ENCODE measurements around the gene KDM6A.
"Not testable (repeated sequence)": the region's sequence is repeated elsewhere in the genome, so short reads cannot be mapped to it uniquely, and the experiment has no call there.

Gene KDM6A

DNA sequence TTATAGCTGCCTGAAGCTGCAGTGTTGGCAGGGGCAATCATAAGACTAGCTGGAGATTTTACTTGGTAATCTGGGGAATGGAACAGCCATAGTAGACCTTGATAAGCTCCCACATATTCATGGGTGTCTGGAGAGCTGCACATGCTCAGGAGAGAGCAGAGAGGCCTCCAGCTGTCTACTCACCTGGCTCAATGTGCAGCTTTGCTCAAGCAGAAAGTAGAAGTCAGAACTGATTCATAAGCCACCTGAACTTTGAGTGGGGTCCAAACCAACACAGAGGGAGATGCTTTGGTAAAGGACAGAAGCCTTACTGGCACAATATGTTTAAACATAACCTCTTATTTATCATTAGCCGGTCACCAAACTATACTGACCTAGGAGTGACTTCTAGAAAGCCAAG is 54.4 kb downstream of the KDM6A start:
- DNase-seq (ENCODE audit: low read depth): no peak

DNA sequence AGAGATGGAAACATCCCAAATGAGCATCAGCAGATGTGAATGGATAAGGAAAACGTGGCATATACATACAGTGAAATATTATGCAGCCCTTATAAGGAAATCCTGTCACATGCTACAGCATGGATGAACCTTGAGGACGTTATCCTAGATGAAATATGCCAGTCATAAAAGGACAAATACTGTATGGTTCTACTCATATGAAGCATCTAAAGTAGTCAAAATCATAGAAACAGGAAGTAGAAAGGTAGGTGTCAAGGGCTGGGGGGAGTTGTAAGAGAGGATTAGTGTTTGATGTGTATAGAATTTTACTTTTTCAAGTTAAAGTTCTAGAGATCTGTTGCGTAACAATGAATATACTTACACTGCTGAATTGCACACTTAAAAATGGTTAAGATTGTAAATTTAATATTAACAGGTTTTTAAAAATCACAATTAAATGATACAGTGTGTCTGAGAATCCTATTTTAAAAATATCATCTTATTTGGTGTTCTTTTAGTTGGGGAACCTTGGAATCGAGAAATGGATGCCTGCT is 58.5 kb downstream of the KDM6A start:
- no peak for DNase-seq (ENCODE audit: low read depth)

DNA sequence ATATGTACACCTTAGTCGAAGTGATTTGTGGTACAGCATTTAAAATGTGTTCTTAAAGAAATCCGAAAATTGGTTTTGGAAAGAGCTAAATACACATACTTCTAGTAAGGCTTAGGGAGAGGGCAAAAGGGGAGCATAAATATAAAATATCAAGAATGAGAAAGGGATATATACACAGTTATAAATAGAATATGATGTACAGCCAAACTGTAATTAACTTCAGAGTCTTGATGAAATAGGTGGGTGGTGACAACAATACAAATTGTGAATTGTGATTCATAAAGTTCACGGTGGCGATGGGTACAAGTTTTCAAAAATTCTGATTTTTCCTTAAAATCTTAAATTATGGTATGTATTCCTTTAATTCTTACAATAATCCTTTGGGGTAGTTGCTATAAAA is 62.2 kb downstream of the KDM6A start:
- DNase-seq (ENCODE audit: low read depth): no peak

DNA sequence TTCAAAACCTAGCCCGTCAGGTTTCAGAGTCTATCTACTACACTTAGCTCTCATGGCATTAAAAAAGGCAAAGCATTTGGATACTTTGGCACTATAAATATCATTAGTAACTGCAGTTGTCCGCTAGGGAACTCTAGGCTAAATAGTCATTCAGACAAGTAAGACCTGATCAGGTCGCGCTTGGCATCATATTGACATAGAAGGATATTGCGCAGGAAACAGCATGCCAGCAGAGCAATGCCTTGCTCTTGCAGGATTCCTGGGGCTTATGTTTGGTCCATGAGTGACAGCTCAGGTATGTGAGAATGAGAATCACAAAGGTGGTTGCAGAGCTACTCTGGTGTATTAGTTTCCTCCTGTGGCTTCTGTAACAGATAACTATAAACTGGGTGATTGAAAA is 62.7 kb downstream of the KDM6A start:
- no peak for DNase-seq (ENCODE audit: low read depth)

DNA sequence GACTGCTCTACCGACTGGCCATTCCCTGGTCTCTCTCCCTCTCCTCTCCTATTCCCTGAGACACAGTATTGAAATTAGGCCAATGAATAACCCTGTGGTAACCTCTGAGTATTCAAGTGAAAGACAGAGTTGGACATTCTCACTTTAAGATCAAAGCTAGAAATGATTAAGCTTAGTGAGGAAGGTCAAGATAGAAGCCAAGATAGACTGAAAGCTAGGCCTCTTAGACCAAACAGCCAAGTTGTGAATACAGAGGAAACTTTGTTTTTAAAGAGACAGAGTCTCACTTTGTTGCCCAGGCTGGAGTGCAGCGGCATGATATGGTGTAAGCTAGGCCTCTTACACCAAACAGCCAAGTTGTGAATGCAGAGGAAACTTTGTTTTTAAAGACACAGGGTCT is 64.6 kb downstream of the KDM6A start:
- DNase-seq (ENCODE audit: low read depth): no peak

DNA sequence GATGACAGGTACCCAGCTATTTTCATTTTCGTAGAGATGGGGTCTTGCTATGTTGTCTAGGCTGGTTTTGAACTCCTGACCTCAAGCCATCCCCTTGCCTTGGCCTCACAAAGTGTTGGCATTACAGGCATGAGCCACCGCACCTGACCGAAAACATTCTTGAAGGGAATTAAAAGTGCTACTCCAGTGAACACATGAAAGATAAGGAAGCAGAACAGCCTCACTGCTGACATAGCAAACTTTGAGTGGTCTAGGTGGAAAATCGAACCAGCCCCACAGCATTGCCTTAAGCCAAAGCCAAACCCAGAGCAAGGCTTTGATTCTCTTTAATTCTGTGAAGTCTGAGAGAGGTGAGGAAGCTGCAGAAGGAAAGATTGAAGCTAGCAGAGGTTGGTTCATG is 65.1 kb downstream of the KDM6A start:
- DNase-seq (ENCODE audit: low read depth): no peak

DNA sequence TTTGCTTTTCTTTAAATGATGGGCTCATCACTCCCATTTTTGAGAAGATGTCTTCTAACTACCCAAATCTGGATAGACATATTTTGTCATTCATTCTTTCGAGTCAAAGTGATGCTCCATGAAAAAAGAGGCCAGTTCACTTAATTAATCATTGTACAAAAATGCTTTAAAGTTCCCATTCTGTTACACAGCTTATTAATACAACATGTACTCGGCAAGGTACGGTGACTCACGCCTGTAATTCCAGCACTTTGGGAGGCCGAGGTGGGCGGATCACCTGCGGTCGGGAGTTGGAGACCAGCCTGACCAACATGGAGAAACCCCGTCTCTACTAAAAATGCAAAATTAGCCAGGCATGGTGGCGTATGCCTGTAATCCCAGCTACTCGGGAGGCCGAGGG is 67.6 kb downstream of the KDM6A start:
- not testable (repeated sequence) for DNase-seq (ENCODE audit: low read depth)

DNA sequence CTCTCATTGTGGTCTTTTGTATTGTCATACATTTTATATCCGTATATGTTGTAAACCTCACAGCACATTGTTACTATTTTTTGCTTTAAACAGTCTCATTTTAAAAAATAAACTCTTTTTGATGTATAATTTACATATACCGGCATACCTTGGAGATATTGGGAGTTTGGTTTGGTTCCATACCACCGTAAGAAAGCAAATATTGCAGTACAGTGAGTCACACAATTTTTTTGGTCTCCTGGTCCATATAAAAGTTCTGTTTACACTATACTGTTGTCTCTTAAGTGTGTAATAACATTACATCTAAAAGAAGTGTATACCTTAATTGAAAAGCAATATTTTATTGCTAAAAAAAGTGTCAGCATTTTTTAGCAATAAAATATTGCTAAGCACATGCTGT is 70.0 kb downstream of the KDM6A start:
- DNase-seq (ENCODE audit: low read depth): no peak

DNA sequence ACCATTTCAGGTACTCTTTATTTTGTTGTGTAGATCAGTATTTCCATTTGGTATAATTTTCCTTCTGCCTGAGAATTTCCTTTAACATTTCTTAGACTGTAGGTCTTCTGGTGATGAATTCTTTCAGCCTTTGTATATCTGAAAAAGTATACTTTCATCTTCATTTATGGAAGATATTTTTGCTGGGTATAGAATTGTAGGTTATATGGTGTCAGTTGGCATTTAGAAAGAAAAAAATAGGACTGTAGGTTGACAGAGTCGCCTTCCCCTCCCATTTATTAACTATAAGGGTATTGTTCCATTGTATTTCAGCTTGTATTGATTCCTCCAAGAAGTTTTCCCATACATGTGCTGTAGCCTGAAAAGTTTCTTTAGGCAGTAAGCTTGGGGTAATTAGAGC is 71.9 kb downstream of the KDM6A start:
- no peak for DNase-seq (ENCODE audit: low read depth)

DNA sequence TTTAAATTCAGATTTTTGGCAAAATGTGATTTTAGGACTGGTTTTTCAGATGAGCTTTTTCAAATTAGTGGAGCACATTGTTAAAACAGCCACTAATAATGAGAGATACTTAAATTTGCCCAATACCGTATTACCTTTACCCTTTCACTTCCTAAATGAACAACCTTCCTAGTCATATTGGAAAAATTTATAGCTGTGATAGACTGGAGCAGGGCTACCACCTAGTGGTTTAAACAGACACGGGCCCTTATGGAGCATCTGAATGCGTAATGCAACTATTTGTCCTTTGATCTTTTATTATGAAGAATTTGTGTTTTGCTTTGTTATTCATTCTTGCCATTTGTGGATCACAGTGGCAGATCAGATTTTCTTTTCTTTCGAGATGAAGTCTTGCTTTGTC is 72.7 kb downstream of the KDM6A start:
- DNase-seq (ENCODE audit: low read depth): no peak

DNA sequence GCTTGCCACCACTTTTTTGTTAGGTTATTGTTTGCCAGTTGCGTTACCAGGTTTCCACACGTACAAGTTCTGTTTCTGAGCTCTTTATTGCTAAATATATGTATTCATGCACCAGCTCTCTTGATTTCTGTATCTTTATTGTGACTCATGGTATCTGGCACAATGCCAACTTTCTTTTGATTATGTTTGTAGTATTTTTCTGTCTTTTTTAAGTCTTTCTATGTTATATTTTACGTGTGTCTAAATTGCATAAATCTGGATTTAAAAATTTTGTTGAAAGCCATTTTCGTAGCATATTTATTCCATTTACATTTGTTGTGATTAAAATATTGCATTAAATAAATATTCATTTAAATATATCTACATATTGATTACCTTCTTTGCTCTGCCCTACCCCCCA is 73.8 kb downstream of the KDM6A start:
- DNase-seq (ENCODE audit: low read depth): no peak

DNA sequence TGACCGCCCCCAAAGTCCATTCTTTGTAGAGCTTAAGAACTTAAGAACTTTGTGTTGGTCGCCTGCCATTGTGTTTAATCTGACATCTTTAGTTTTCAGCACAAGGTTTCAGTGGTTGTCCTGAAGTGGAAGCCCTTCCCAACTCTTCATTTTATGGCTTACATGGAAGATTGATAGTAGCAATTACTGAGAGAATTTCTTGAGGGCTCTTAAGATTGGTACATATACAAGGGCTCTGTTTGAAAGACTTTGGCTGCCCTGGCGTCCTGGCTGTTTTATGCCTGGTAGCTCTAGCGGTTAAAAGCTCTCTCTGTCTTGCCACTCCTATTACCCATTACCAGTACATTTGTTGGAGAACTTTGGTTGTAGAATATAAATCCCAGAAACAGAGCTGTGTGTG is 75.0 kb downstream of the KDM6A start:
- DNase-seq (ENCODE audit: low read depth): no peak

DNA sequence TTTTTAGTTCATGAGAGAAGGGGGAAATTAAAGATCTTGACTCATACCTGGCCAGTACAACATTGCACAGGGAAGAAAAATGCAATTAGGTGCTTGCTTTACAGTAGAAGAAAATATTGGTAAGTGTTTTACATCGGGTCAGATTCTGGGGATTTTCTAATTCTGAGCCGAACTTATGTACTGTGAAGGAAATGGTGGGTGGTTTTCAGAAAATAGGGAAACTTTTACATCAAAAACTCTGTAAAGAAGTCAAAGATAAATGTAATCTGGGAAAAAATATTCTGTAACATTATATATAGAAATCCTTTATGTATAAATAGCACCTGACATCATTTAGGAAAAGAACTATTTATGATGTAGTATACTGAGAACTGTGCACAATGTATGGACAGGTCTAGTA is 75.4 kb downstream of the KDM6A start:
- DNase-seq (ENCODE audit: low read depth): no peak

DNA sequence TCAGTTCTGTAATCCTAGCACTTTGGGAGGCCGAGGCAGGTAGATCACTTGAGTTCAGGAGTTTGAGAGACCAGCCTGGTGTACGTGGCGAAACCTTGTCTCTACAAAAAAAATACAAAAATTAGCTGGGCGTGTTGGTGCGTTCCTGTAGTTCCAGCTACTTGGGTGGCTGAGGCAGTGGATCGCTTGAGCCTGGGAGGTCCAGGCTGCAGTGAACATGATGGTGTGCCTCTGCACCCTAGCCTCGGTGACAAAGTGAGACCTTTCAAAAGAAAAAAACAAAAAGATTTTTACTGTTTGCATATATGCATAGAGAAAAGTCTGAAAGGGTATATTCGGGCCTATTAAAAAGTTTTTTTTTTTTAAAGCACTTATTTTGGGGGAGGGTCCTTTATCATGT is 76.1 kb downstream of the KDM6A start:
- no peak for DNase-seq (ENCODE audit: low read depth)

DNA sequence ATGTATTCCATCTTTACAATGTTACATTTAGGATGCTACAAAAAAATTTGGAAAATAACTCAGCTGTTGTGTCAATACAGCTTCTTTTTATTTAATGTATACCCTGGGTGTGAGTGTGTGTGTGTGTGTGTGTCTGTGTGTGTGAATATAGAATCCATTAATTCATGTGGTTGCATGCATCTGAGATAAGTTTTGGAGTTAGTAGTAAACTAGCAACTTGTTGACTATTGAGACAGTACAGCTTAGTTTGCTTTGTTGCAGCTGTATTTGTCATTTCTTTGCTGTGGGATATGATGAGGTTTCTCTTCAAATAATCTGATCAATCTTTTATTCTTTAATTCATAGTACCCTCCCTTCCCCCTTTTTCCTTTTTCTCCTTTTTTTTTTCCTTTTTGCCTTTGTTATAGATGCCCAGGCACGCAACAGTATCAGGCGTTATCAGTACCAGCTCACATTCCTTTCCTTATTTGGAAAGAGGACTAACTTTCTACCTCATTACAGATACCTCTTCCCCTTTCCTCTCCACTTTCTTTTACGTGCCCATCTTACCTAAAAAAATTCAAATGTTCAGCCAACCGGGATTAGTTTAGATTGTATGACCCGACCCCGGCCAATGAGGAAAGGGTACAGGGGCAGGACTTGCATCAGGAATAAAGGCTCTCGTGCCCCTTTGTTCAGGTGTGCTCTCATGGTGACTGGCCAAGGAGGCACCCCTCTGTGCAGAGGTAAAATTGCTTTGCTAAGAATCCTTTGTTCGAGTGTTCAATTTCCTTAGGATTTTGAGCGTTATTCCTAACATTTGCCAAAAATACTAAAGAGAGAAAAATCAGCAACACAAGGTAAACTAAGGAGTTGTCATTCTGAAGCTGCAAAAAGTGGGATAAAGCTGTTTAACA is 77.7 kb downstream of the KDM6A start:
- not testable (repeated sequence) for DNase-seq (ENCODE audit: low read depth)

DNA sequence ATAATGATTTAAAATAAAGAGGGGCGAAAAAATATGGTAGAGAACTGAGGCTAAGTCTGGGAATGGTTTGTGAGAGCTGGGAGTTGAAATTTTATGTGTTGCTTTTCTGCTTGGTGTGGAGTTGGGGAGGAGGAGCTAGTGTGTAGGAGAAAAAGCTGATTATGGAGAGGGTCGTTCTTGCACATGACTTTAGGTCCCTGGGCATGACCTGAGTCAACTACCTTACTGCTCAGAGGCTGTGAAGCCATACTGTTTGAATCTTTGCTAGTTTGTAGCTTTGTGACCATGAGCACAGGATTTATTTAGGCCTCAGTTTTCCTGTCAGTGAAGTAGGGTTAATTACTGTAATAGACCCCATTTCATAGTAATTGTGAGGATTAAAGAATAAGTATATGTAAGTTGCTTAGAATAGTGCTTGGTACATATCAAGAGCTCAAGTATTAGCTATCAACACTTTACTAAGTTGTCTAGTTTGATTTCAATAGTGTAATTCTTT is 78.6 kb downstream of the KDM6A start:
- DNase-seq (ENCODE audit: low read depth): no peak

DNA sequence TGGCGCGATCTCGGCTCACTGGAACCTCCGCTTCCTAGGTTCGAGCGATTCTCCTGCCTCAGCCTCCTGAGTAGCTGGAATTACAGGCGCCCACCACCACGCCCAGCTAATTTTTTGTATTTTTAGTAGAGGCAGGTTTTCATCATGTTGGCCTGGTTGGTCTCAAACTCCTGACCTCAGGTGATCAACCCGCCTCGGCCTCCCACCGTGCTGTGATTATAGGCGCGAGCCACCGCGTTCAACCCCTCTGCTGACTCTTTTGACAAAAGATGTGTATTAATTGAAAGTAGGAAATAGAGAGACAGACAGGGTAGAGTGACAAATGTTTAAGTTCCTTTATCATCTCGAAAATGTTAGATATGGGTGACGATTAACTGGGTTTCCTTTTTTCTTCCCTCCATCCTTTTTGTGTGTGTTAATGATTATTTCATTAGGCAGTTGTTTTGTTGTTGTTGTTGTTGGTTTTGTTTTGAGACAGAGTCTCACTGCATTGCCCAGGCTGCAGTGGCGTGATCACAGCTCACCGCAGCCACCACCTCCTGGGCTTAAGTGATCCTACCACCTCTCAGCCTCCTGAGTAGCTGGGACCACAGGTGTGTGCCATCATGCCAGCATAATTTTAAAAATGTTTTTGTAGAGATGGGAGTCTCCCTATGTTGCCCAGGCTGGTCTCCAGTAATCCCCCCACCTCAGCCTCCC is 79.5 kb downstream of the KDM6A start:
- DNase-seq (ENCODE audit: low read depth): no peak

DNA sequence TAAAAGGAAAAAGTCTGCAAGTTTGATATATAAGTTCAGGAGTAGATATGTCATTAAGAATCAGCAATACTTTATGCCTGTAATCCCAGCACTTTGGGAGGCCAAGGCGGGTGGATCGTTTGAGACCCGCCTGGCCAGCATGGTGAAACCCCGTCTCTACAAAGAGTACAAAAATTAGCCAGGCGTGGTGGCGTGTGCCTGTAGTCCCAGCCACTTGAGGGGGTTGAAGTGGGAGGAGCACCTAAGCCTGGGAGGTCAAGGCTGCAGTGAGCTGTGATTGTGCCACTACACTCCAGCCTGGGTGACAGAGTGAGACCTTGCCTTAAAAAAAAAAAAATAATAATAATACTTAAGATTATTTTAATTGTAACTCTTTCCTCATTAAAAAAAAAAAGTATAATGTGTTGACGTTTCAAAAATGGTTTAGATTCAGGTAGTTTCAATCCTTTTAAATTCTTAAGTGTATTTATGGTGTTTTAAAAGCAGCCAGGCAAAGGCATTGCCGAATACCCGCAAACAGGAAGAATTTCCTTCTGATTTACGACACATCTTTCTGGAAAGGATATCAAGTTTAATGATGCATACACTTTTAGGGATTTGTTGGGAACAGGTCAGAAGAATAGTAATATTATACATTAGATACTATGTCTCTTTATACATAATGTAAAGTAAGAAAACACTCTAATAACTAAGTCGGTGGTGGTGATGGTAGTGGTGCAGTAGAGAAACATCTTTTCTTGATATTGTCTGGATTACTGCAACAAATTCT is 80.9 kb downstream of the KDM6A start:
- DNase-seq (ENCODE audit: low read depth): no peak

DNA sequence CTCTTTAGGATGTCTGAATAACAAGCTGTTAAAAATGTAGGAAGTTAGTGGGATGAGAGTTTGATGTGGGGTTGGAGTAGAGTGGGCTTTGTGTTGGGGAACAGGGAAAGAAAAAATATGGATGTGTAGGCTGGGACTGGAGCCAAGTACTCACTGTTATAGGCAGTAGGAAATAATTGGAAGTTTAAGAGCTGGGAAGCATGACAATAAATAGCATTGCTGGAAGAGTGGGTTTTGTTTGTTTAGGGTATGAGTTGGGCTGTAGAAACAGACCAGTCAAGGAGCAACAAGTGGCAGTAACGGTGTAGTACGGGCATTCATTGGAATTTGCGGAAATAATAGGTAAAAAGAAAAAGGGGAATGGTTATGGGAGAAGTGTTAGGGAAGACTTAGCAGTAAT is 81.6 kb downstream of the KDM6A start:
- no peak for DNase-seq (ENCODE audit: low read depth)

DNA sequence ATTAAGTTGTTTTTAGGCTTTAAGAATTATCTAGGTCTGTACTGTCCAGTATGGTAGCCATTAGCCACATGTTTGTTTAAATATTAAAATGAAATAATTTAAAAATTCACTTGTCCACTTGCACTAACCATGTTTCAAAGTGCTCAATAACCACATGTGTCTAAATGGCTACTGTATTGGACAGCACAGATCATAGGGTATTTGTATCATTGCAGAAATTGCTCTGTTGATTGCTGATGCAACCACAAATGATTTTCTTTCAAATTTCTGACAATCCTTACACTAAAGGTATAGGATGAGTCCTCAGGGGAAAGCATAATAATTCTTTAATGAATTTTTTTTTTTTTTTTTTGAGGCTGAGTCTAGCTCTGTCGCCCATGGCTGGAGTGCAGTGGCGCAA is 84.9 kb downstream of the KDM6A start:
- no peak for DNase-seq (ENCODE audit: low read depth)

DNA sequence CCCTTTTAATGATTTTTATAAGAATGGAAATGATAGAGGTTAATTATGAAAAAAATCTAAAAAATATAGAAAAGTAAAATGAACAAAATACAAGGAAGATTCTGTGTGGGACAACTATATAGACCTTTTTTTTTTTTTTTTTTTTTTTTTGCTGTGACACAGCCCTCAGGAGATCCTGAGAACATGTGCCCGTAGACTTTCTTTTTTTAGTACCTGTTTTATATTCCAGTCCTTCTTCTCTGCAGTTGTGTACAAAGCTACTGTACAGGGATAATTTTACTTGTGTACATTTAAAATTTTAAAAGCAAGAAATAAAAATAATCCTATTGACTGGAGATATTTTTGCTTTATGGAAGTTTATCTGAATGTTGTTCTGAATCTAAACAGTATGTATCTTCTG is 85.5 kb downstream of the KDM6A start:
- DNase-seq (ENCODE audit: low read depth): no peak

DNA sequence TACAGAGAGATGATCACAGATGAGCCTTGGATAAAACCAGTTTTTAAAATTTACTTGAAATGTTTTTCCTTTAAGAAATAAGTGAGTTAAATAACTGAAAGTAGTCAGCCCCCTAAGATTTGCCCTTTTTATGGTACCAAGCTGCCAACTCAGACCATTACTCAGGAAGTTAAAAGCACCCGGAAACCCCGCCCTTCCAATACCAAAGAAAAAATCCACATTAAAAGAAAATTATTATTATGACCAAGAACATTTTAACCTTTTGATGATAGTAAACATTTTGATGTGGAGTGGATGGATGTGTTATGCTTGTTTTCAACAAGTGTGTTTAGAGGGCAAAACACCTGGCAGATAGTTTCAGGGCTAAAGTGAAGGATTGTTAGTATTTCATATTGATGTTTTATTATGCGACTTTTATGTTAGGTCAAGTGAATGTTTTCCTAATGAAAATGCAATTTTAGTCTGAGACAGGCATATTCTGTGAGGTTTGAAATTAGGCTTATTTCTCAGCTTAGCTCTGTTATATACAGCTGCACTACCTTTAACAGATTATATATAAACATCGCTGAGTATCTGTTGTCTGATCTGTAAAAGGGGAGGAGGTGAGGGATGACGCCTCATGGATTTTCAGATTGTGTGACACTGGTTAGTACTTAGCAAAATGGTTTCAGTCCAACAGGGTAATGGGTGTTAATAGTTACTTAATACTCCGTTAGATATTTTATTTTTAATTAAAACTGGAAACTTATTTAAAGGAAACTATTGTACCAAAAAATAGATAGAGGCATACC is 89.0 kb downstream of the KDM6A start:
- DNase-seq (ENCODE audit: low read depth): no peak

Measured in stromal cell of bone marrow (primary cell).